IPS-15b (cell line): ENCODE measurements around the gene NEK4.

Experiments
- H3K27me3 ChIP-seq: one replicate; pipeline ENCODE4 v1.6.1; 2013; ENCODE audit warnings: low read length; ENCODE audit not compliant: control insufficient read depth, insufficient read depth
- H3K36me3 ChIP-seq: one replicate; pipeline ENCODE4 v1.6.1; 2013; ENCODE audit warnings: low read length; ENCODE audit not compliant: control insufficient read depth, insufficient read depth
- H3K4me1 ChIP-seq: one replicate; pipeline ENCODE4 v1.6.1; 2013; ENCODE audit warnings: mild to moderate bottlenecking, low read length; ENCODE audit not compliant: control insufficient read depth, insufficient read depth
- H3K4me3 ChIP-seq: one replicate; pipeline ENCODE4 v1.5.1; 2013; ENCODE audit warnings: low read depth, low read length
- H3K9ac ChIP-seq: one replicate; pipeline ENCODE4 v1.6.1; 2013; ENCODE audit warnings: low read depth, mild to moderate bottlenecking, low read length
- H3K9me3 ChIP-seq: one replicate; pipeline ENCODE4 v1.6.1; 2013; ENCODE audit warnings: mild to moderate bottlenecking, low read length; ENCODE audit not compliant: control insufficient read depth, insufficient read depth

The NEK4 gene

DNA sequence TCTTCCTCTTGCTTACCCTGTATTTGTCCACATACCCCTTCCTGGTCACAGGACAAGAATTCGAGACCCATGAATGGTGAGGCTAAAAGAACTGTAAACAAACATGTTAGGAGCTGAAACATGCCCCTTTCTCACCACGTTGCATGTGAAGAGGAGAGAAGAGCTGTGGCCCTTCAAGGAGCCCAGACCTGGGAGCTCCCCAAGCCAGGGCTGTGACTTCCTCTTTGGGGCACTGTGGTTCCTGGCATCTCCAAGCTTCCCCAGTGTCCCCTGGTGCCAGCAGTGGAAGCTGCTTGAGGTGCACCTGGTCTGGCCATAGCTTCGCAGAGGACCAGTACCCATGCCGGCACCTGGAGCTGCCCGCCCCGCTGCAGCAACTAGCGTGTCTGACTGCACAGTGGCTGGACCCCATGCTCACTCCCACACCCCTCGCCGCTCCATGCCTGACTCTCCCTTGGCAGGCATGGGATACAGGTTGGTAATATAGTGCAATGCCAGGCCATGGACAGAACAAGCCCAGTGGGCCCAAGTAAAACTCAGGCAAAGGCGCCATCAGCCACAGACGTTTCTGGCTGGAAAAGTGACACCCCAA lies 54.9 kb downstream of the NEK4 start:
- Histone ChIP-seq H3K27me3 (no peaks in the 10 kb centered on the region), H3K9ac (no peak overlapping the region), H3K4me1 (no peaks in the 10 kb centered on the region), H3K4me3 (no peak overlapping the region), H3K9me3 (no peaks in the 10 kb centered on the region), H3K36me3 (no peaks in the 10 kb centered on the region)

DNA sequence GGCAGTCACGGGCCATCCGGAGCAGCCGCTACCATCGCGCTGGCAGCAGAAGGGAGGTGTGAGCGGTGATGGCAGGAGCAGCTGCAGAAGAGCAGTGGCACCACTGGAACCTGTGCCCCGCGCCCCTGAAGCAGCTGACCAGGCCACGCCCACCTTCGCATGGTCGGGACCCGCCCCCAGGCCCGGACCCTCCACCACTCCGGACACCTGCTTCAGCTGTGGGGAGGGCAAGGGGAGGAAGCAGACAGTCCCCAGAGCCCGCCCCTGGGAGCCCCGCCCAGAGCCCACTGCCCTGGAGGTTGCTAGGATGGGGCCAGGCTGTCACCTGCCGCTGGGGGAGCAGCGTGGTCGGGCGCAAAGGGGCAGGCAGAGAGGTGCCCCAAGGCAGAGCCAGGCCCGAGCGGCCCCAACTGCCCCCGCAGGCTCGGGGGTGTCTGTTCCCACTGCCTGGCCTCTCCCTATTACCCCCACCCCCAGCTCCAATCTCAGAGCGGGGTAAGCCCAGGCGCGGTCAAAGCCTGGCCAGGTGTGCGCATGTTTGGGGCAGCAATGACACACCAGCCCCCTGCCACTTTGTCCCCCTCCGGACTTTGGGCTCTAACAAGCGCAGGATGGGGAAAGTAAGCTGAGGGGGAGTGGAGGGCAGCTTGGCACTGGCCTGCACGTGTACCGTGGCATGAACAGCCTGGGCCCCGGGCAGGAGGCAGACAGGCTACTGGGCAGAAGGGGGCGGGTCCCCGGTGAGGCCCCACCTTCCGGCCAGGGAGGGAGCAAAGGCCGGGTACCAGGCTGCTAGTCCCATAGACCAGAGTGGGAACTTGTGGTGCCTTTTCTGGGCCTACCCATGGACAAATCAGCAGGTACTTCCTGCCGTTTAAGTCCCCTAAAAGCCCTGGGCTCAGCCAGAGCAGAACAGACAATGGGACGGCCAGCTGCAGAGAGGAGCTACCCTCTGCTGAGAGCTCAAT lies 56.1 kb downstream of the NEK4 start:
- H3K9ac ChIP-seq = no peak overlapping the region

DNA sequence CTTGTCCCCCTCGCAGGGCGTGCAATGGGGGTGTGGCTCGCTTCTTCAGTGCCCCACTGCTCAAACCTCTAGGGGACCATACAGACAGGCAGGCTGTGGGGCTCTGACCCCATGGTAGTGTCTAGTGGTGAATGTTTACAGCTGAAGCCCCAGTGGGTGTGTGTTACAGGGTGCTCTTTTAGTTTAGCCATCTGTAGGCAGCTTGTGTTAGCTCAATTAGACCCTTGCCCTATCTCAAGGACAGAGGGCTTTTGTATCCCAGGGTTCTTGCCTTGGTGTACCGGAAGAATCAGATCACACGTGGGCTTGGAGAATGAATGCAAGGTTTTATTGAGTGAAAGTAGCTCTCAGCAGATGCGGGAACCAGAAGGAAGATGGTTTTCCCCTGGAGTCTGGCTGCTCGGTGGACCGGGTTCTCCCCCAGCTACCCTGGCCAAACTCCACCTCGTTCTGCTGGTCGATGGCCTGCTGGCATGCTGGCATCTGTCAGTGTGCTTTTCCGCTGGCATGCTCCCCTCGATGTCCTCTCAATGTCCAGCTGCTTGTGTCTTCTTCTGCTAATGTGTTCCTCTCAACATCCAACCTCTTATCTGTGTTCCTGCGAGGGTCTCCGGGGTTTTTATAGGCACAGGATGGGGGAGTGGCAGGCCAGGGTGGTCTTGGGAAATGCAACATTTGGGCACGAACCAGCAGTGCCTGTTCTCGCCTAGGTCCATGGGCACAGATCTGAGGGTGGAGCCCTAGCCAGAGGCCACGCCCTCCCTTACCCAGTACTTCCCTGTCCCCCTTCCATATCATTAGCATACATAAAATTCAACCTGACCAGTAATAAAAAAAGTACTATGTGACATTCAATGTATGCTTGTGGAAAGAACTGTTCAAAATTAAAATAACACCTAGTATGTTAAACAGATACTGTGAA lies 58.2 kb downstream of the NEK4 start:
- no peak overlapping the region for H3K9ac ChIP-seq
- no peaks in the 10 kb centered on the region for H3K36me3 ChIP-seq
- no peak overlapping the region for H3K4me3 ChIP-seq
- no peaks in the 10 kb centered on the region for H3K27me3 ChIP-seq
- no peaks in the 10 kb centered on the region for H3K9me3 ChIP-seq
- no peaks in the 10 kb centered on the region for H3K4me1 ChIP-seq

More for the DNA sequence above, 56.1 kb downstream of the NEK4 start:
- Histone ChIP-seq H3K4me1 (no peaks in the 10 kb centered on the region), H3K9me3 (no peaks in the 10 kb centered on the region), H3K4me3 (peak overlapping the region; percentile 71), H3K36me3 (no peaks in the 10 kb centered on the region), H3K27me3 (no peaks in the 10 kb centered on the region)

DNA sequence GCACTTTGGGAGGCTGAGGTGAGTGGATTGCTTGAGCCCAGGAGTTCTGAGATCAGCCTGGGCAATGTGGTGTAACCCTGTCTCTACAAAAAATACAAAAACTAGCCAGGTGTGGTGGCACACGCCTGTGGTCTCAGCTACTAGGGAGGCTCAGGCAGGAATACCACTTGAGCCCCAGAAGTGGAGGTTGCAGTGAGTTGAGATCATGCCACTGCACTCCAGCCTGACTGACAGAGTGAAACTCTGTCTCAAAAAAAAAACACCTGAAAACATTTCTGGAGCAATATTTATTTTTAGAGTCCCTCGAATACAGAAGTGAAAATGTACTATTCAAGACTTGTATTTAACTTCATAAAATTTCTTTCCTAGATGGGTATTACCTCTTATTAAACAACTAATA lies 60.2 kb downstream of the NEK4 start:
- H3K27me3 ChIP-seq = no peaks in the 10 kb centered on the region
- no peak overlapping the region for H3K9ac ChIP-seq
- no peaks in the 10 kb centered on the region for H3K36me3 ChIP-seq
- H3K4me1 ChIP-seq = no peaks in the 10 kb centered on the region
- H3K9me3 ChIP-seq = no peaks in the 10 kb centered on the region
- no peak overlapping the region for H3K4me3 ChIP-seq

DNA sequence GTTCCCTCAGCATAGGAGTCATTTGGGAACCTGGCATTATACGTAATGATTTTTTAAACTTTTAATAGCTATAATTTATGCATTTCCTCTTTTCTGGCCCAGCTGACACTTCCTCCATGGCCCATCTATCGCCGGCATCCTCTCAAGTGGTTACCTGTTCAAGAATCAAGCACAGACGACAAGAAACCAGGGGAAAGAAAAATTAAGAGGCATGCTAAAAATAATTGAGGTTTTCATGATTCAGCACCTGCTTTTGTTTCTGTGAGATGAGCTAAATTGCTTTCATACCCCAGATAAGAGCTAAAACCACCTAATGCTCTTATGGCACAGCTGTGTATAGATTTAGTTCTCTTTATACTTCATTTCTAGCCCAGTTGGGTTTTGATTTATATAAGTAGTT lies 63.2 kb downstream of the NEK4 start:
- H3K9me3 ChIP-seq = no peaks in the 10 kb centered on the region
- H3K4me1 ChIP-seq = no peaks in the 10 kb centered on the region
- no peaks in the 10 kb centered on the region for H3K36me3 ChIP-seq
- H3K4me3 ChIP-seq = peak overlapping the region; percentile 98
- H3K27me3 ChIP-seq = no peaks in the 10 kb centered on the region
- H3K9ac ChIP-seq = no peak overlapping the region

DNA sequence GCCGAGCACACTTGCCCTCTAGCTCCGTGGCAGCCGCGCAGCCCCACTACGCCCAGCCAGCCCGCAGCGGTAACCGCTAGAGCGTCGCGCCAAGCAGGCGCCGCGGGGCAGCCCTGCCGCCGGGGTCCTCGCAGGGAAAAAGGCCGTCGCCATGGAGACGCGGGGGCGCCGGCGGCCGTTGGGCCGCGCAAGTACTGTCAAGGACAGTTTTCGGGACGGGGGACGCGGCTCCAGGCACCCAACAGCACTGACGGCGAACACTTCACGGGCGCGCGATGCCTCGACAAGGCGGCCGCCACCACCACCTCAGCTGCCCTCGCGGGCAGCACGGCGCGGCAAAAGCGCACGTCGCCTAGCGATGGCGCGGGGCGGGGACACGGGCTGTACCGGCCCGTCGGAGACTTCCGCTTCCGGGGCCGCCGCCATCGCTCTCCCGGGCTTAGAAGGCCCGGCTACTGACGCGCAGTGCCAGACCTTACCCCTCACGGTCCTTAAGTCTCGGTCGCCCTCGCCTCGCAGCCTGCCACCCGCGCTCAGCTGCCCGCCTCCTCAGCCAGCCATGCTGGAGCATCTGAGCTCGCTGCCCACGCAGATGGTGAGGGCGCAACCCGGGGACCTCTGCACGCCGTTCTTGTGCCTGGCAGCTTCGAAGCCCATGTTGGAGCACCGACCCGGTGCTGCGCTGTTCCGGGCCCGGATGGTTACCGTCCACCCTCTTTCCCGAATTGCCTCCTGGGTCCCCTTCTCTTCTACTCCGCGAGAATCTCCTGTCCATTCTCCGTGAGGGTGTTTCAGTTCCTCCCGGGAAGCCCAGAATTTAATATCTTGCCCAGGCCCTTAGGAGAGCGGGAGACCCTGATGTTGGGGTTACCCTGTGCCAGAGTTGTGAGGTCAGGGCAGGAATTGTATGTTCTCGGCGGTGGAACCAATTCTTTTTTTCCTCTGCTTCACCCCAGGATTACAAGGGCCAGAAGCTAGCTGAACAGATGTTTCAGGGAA lies 64.8 kb downstream of the NEK4 start, which contains the start of the genes GLT8D1 and SPCS1:
GLT8D1 (minus strand) TSS at position 104 of the 999 bp plus-strand sequence. CDS start 5,331 bp downstream, outside the sequence.
SPCS1 (plus strand) TSS at position 419 of the 999 bp plus-strand sequence; CDS start at position 560, 141 bp downstream.
- H3K4me3 ChIP-seq = peak within 1 kb of the TSS; percentile 98
- H3K4me1 ChIP-seq = no peaks in the 10 kb centered on the region
- H3K36me3 ChIP-seq = no peaks in the 10 kb centered on the region
- H3K9ac ChIP-seq = peak within 1 kb of the TSS; percentile 91
- H3K27me3 ChIP-seq = no peaks in the 10 kb centered on the region
- H3K9me3 ChIP-seq = no peaks in the 10 kb centered on the region

DNA sequence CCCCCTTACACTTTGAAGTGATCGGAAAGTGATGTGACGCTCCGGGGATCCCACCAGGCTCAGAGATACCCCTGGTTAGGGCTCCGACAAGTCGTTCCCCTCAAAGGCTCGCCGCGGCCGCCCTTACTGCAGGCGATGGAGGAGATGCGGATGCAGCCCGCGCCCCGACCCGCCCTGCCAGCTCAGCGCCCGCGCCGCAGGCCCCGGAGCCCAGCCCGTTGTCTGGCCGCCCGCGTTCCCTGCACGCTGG lies 65.4 kb downstream of the NEK4 start:
- peak overlapping the region; percentile 88 for H3K9ac ChIP-seq
- no peaks in the 10 kb centered on the region for H3K27me3 ChIP-seq
- no peaks in the 10 kb centered on the region for H3K9me3 ChIP-seq
- peak overlapping the region; percentile 98 for H3K4me3 ChIP-seq
- H3K4me1 ChIP-seq = no peaks in the 10 kb centered on the region
- H3K36me3 ChIP-seq = no peaks in the 10 kb centered on the region

DNA sequence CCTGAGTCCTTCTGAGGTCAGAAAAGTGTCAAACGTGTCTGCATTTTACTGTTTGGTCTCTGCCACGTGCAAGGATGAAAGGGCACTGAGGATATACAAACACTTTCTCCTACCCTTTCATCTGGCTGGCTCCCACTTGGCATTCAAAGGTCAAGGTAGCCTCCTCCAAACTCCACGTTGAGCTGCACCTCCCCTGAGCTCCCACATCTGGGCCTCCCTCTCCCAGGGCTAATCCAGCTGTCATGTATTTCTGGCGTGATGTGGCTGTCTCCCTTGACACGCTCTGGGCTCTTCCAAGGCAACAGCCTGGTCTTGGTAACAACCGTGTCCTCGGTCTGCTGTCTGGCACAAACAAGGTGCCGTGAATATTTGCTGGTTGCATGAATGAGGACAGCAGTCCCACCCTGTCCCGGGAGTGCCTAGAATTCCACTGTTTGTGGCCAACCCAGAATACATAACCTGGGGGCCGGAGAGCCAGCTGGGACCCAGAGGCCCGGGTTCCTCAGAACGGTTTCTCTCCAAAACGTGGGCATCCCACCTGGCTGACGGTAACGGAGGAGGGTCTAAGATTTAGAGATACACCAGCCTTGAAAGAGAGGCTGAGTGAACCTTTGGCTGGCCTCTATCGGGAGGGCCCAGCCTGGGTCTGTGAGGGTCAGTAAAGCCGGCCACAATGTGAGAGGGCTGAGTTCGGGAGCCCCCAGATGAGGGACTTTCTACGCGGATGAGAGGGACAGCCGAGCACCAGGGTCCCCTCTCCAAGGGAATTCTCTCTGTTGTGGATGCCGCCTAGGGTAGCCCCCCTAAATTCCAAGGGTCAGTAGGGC lies 65.9 kb downstream of the NEK4 start:
- peak overlapping the region; percentile 88 for H3K9ac ChIP-seq
- no peaks in the 10 kb centered on the region for H3K9me3 ChIP-seq
- no peaks in the 10 kb centered on the region for H3K36me3 ChIP-seq
- H3K27me3 ChIP-seq = no peaks in the 10 kb centered on the region
- peak overlapping the region; percentile 98 for H3K4me3 ChIP-seq
- H3K4me1 ChIP-seq = no peaks in the 10 kb centered on the region

DNA sequence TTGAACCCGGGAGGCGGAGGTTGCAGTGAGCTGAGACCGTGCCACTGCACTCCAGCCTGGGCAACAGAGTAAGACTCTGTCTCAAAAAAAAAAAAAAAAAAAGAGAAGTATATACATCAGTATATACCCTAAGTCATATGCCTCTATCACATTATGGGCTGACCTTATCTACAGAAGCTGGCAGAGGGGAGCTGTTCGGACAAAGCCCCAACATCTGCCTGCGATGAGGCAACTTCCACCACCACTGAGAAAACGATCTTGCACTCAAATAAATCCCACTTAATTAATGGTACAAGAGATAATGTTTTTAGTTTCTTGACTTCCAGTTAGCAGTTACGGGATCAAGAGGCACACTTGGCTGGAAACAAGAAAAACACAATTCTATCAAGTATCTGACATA lies 67.4 kb downstream of the NEK4 start:
- Histone ChIP-seq H3K27me3 (no peaks in the 10 kb centered on the region), H3K36me3 (no peaks in the 10 kb centered on the region), H3K4me3 (no peak overlapping the region), H3K9ac (no peak overlapping the region), H3K4me1 (no peaks in the 10 kb centered on the region), H3K9me3 (no peaks in the 10 kb centered on the region)

DNA sequence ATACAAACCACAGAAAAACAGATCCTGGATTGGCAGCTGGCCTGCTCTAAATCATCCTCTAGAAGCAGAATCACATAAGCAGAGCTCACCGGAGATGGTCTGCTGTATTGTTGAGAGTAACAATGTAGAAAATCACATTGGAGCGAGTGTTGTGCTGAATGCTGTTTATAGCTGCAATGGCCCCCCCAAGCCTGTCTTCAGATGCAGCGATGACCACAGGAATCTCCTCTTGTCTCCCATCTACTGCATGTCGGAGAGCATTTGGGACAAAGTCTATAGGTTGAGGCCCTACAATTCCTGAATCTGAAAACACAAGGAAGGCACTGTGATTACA lies 73.1 kb downstream of the NEK4 start:
- Histone ChIP-seq H3K9ac (no peak overlapping the region), H3K4me1 (no peaks in the 10 kb centered on the region), H3K36me3 (peaks cover 40% of the 10 kb centered on the region), H3K27me3 (no peaks in the 10 kb centered on the region), H3K9me3 (no peaks in the 10 kb centered on the region), H3K4me3 (no peak overlapping the region)
